ENCODE data around the gene DNAJB6. TPM values are rescaled to one million over a fixed set of nuclear protein-coding genes. Genes with fewer than 3 reads are reported as not detected.

Gene DNAJB6
- total RNA-seq, 2 experiments from 2014 or later: 56.4 to 65.9 TPM

GRCh38 chr7:157411580-157411979, 74.8 kb downstream of the DNAJB6 start:
- CTCF ChIA-PET (ENCODE audit: unreplicated experiment): no interaction called here
- no peak overlapping the region for H2AFZ ChIP-seq (ENCODE audit: low read length)

GRCh38 chr7:157412021-157412443, 75.2 kb downstream of the DNAJB6 start:
- H4K20me1 ChIP-seq (ENCODE audit: insufficient read depth, low read length): no peaks in the 10 kb centered on the region
- POLR2A ChIA-PET: no interaction called here
- no peaks in the 10 kb centered on the region for H3K79me2 ChIP-seq (ENCODE audit: insufficient read depth, low read depth, low read length)
- H3K9me3 ChIP-seq (ENCODE audit: low read length): no peaks in the 10 kb centered on the region
- H3K36me3 ChIP-seq (ENCODE audit: insufficient read depth, low read length): peaks cover 32% of the 10 kb centered on the region; the same call in 1 of the 2 replicates
- no peak for DNase-seq (ENCODE audit: low spot score)
- H3K27ac ChIP-seq (ENCODE audit: low read depth, low read length, poor library complexity, severe bottlenecking): no peak overlapping the region
- no peak overlapping the region for H2AFZ ChIP-seq (ENCODE audit: low read length)
- H3K9me2 ChIP-seq (ENCODE audit: insufficient read depth, low read length): no peaks in the 10 kb centered on the region
- no peak overlapping the region for H3K4me3 ChIP-seq (ENCODE audit: low read depth, low read length, poor library complexity, severe bottlenecking)
- TF ChIP-seq EZH2phosphoT487 (IDR thresholded peaks at IDR 0.05; ENCODE audit: borderline replicate concordance, low read depth, low read length) (no peak), CTCF (conservative IDR thresholded peaks at IDR 0.05; ENCODE audit: low read length) (no peak)
- H3K4me2 ChIP-seq (ENCODE audit: low read length): no peak overlapping the region
- intact Hi-C loops (cut with micrococcal nuclease; ENCODE audit: unreplicated experiment): no loop called here
- BruUV-seq (replicated peaks): no TSS peak
- no peaks in the 10 kb centered on the region for H3K4me1 ChIP-seq (ENCODE audit: insufficient read depth, low read length, poor library complexity, severe bottlenecking)
- CTCF ChIA-PET (ENCODE audit: unreplicated experiment): no interaction called here

More at GRCh38 chr7:157411580-157411979, 74.8 kb downstream of the DNAJB6 start:
- H3K9me3 ChIP-seq (ENCODE audit: low read length): no peaks in the 10 kb centered on the region
- POLR2A ChIA-PET: no interaction called here
- DNase-seq (ENCODE audit: low spot score): no peak
- H3K36me3 ChIP-seq (ENCODE audit: insufficient read depth, low read length): peaks cover 31% of the 10 kb centered on the region; the same call in 1 of the 2 replicates
- H3K27ac ChIP-seq (ENCODE audit: low read depth, low read length, poor library complexity, severe bottlenecking): no peak overlapping the region
- no peak overlapping the region for H3K4me2 ChIP-seq (ENCODE audit: low read length)
- no peaks in the 10 kb centered on the region for H4K20me1 ChIP-seq (ENCODE audit: insufficient read depth, low read length)
- no peak overlapping the region for H3K4me3 ChIP-seq (ENCODE audit: low read depth, low read length, poor library complexity, severe bottlenecking)
- no peaks in the 10 kb centered on the region for H3K4me1 ChIP-seq (ENCODE audit: insufficient read depth, low read length, poor library complexity, severe bottlenecking)
- no peaks in the 10 kb centered on the region for H3K9me2 ChIP-seq (ENCODE audit: insufficient read depth, low read length)
- TF ChIP-seq CTCF (conservative IDR thresholded peaks at IDR 0.05; ENCODE audit: low read length) (no peak), EZH2phosphoT487 (IDR thresholded peaks at IDR 0.05; ENCODE audit: borderline replicate concordance, low read depth, low read length) (no peak)
- no peaks in the 10 kb centered on the region for H3K79me2 ChIP-seq (ENCODE audit: insufficient read depth, low read depth, low read length)
- no TSS peak for BruUV-seq (replicated peaks)
- intact Hi-C loops (cut with micrococcal nuclease; ENCODE audit: unreplicated experiment): no loop called here

GRCh38 chr7:157412491-157413180, 75.8 kb downstream of the DNAJB6 start:
- no peak overlapping the region for H3K4me3 ChIP-seq (ENCODE audit: low read depth, low read length, poor library complexity, severe bottlenecking)
- H3K9me3 ChIP-seq (ENCODE audit: low read length): no peaks in the 10 kb centered on the region
- no peak overlapping the region for H3K27ac ChIP-seq (ENCODE audit: low read depth, low read length, poor library complexity, severe bottlenecking)
- no peaks in the 10 kb centered on the region for H3K79me2 ChIP-seq (ENCODE audit: insufficient read depth, low read depth, low read length)
- no TSS peak for BruUV-seq (replicated peaks)
- TF ChIP-seq CTCF (conservative IDR thresholded peaks at IDR 0.05; ENCODE audit: low read length): no peak
- no peak for TF ChIP-seq EZH2phosphoT487 (IDR thresholded peaks at IDR 0.05; ENCODE audit: borderline replicate concordance, low read depth, low read length)
- intact Hi-C loops (cut with micrococcal nuclease; ENCODE audit: unreplicated experiment): no loop called here
- DNase-seq (ENCODE audit: low spot score): no peak
- no peaks in the 10 kb centered on the region for H3K4me1 ChIP-seq (ENCODE audit: insufficient read depth, low read length, poor library complexity, severe bottlenecking)
- no peak overlapping the region for H3K4me2 ChIP-seq (ENCODE audit: low read length)
- ChIA-PET POLR2A (no interaction called here), CTCF (ENCODE audit: unreplicated experiment) (no interaction called here)
- peaks cover 32% of the 10 kb centered on the region for H3K36me3 ChIP-seq (ENCODE audit: insufficient read depth, low read length)
- H2AFZ ChIP-seq (ENCODE audit: low read length): no peak overlapping the region
- H4K20me1 ChIP-seq (ENCODE audit: insufficient read depth, low read length): no peaks in the 10 kb centered on the region
- H3K9me2 ChIP-seq (ENCODE audit: insufficient read depth, low read length): no peaks in the 10 kb centered on the region
